IMR-90 (cell line): ENCODE measurements around the gene GNG7. TPM values are rescaled to one million over a fixed set of nuclear protein-coding genes. Genes with fewer than 3 reads are reported as not detected.

ENCODE experiments used
- ATAC-seq: fragments of 200-7000 bp; cut with Tn5 transposase; 2 replicates; pipeline ENCODE4 v1.9.1; 2020; ENCODE audit warnings: low read depth, mild to moderate bottlenecking, moderate library complexity
- BruUV-seq: library from RNA; stranded (reverse); fragments of 400-500 nt; replicated peaks from 2 replicates; lab custom pipeline; 2021; lab: Mats Ljungman, UMichigan
- CTCF ChIA-PET: fragments of 300-600 bp; formaldehyde crosslinking; extraction: SDS; loops from one replicate; lab custom pipeline; 2021; ENCODE audit warnings: antibody characterized with exemption; lab: Yijun Ruan, JAX
- POLR2A ChIA-PET: fragments of 300-600 bp; sonication (Branson Sonifier 250); formaldehyde crosslinking; loops from one replicate; lab custom pipeline; 2022; ENCODE audit warnings: antibody characterized with exemption; ENCODE audit not compliant: unreplicated experiment; lab: Charles Lee
- DNase-seq: peaks from one replicate; pipeline ENCODE4 v3.0.0; 2013
- H2AFZ ChIP-seq: replicated peaks from 2 replicates; pipeline ENCODE3; 2013; ENCODE audit warnings: low read length, mild to moderate bottlenecking; ENCODE audit not compliant: poor library complexity
- H2AK5ac ChIP-seq: 2 replicates; pipeline ENCODE4 v1.6.1; 2013; ENCODE audit warnings: low read depth, low read length, inconsistent platforms
- H2AK9ac ChIP-seq: replicated peaks from 2 replicates; pipeline ENCODE3; 2013; ENCODE audit warnings: mild to moderate bottlenecking, low read depth, low read length, moderate library complexity; ENCODE audit not compliant: poor library complexity
- H2BK120ac ChIP-seq: 2 replicates; pipeline ENCODE4 v1.6.1; 2013; ENCODE audit warnings: low read depth, low read length, inconsistent platforms
- H2BK15ac ChIP-seq: 3 replicates; pipeline ENCODE4 v1.6.1; 2013; ENCODE audit warnings: low read depth, low read length, inconsistent platforms
- H2BK20ac ChIP-seq: 2 replicates; pipeline ENCODE4 v1.6.1; 2013; ENCODE audit warnings: low read depth, mild to moderate bottlenecking, inconsistent platforms, low read length, moderate library complexity
- H2BK5ac ChIP-seq: 2 replicates; pipeline ENCODE4 v1.6.1; 2013; ENCODE audit warnings: mild to moderate bottlenecking, low read depth, low read length, inconsistent platforms; ENCODE audit not compliant: poor library complexity, severe bottlenecking
- H3K14ac ChIP-seq: replicated peaks from 2 replicates; pipeline ENCODE4 v1.6.1; 2013; ENCODE audit warnings: low read depth, low read length, inconsistent platforms
- H3K18ac ChIP-seq: 2 replicates; pipeline ENCODE4 v1.6.1; 2013; ENCODE audit warnings: low read depth, low read length, control low read depth
- H3K23ac ChIP-seq: 2 replicates; pipeline ENCODE4 v1.6.1; 2013; ENCODE audit warnings: low read depth, low read length, inconsistent platforms
- H3K27ac ChIP-seq: 2 replicates; pipeline ENCODE4 v1.5.1; 2013; ENCODE audit warnings: mild to moderate bottlenecking, control low read depth, low read length; ENCODE audit not compliant: insufficient read depth
- H3K27me3 ChIP-seq: 2 replicates; pipeline ENCODE4 v1.6.1; 2013; ENCODE audit warnings: low read length; ENCODE audit not compliant: control insufficient read depth, insufficient read depth
- H3K36me3 ChIP-seq: 2 replicates; pipeline ENCODE4 v1.6.1; 2013; ENCODE audit warnings: low read length, mixed read lengths; ENCODE audit not compliant: control insufficient read depth, insufficient read depth
- H3K4ac ChIP-seq: 2 replicates; pipeline ENCODE4 v1.6.1; 2013; ENCODE audit warnings: low read depth, low read length, inconsistent platforms
- H3K4me1 ChIP-seq: 2 replicates; pipeline ENCODE4 v1.6.1; 2013; ENCODE audit warnings: low read length, mixed read lengths; ENCODE audit not compliant: control insufficient read depth, insufficient read depth
- H3K4me2 ChIP-seq: 2 replicates; pipeline ENCODE4 v1.6.1; 2013; ENCODE audit warnings: low read depth, mild to moderate bottlenecking, control low read depth, low read length, moderate library complexity
- H3K4me3 ChIP-seq: 2 replicates; pipeline ENCODE4 v1.5.1; 2013; ENCODE audit warnings: low read depth, mild to moderate bottlenecking, control low read depth, low read length, moderate library complexity; ENCODE audit not compliant: insufficient read depth
- H3K56ac ChIP-seq: 2 replicates; pipeline ENCODE4 v1.6.1; 2013; ENCODE audit warnings: low read length, inconsistent platforms; ENCODE audit not compliant: insufficient read depth; ENCODE audit errors: extremely low read depth
- H3K79me1 ChIP-seq, 2 experiments: 2 replicates each; pipeline ENCODE4 v1.6.1; 2013; ENCODE audit warnings: low read length in 2 of 2, inconsistent platforms in 1 of 2, low read depth in 1 of 2
- H3K9ac ChIP-seq: 2 replicates; pipeline ENCODE4 v1.6.1; 2013; ENCODE audit warnings: low read depth, low read length, control low read depth
- H3K9me1 ChIP-seq: 2 replicates; pipeline ENCODE4 v1.6.1; 2013; ENCODE audit warnings: low read length, inconsistent platforms; ENCODE audit not compliant: insufficient read depth
- H3K9me3 ChIP-seq: 2 replicates; pipeline ENCODE4 v1.6.1; 2013; ENCODE audit warnings: low read length; ENCODE audit not compliant: control insufficient read depth, insufficient read depth
- H4K20me1 ChIP-seq: 2 replicates; pipeline ENCODE4 v1.6.1; 2013; ENCODE audit warnings: low read length, inconsistent platforms; ENCODE audit not compliant: insufficient read depth
- H4K5ac ChIP-seq: 2 replicates; pipeline ENCODE4 v1.6.1; 2013; ENCODE audit warnings: mild to moderate bottlenecking, low read depth, low read length, control low read depth
- H4K8ac ChIP-seq, 2 experiments: 2 replicates each; pipeline ENCODE4 v1.6.1; 2013; ENCODE audit warnings: low read depth in 2 of 2, low read length in 2 of 2, control low read depth in 1 of 2, inconsistent platforms in 1 of 2
- H4K91ac ChIP-seq: 2 replicates; pipeline ENCODE4 v1.6.1; 2013; ENCODE audit warnings: low read depth, low read length, inconsistent platforms; ENCODE audit not compliant: insufficient read depth
- BHLHE40 ChIP-seq: fragments of 150-350 bp; IDR thresholded peaks from 2 replicates; pipeline ENCODE4 v1.6.1; 2016; ENCODE audit warnings: mild to moderate bottlenecking, low read depth, low read length
- CHD1 ChIP-seq: IDR thresholded peaks from 2 replicates; pipeline ENCODE4 v1.6.1; 2012; ENCODE audit warnings: low read depth, low read length, improper control_type of control experiment
- CTCF ChIP-seq: conservative IDR thresholded peaks from 2 replicates; pipeline ENCODE4 v1.5.1; 2012; ENCODE audit warnings: mild to moderate bottlenecking, low read depth, low read length, improper control_type of control experiment
- MAFK ChIP-seq: IDR thresholded peaks from 2 replicates; pipeline ENCODE4 v1.6.1; 2012; ENCODE audit warnings: low read depth, low read length, improper control_type of control experiment
- MAZ ChIP-seq: IDR thresholded peaks from 2 replicates; pipeline ENCODE4 v1.6.1; 2012; ENCODE audit warnings: low read depth, mild to moderate bottlenecking, low read length, improper control_type of control experiment, moderate library complexity, borderline replicate concordance
- MXI1 ChIP-seq: IDR thresholded peaks from 2 replicates; pipeline ENCODE4 v1.6.1; 2012; ENCODE audit warnings: low read depth, mild to moderate bottlenecking, low read length, moderate library complexity, borderline replicate concordance
- NFE2L2 ChIP-seq: fragments of 150-350 bp; IDR thresholded peaks from 2 replicates; pipeline ENCODE4 v1.6.1; 2016; ENCODE audit warnings: low read depth, mild to moderate bottlenecking, low read length
- RAD21 ChIP-seq: IDR thresholded peaks from 2 replicates; pipeline ENCODE4 v1.6.1; 2012; ENCODE audit warnings: low read length, improper control_type of control experiment
- RFX5 ChIP-seq: IDR thresholded peaks from 2 replicates; pipeline ENCODE4 v1.8.0; 2012; ENCODE audit warnings: low read depth, mild to moderate bottlenecking, low read length, moderate library complexity
- WGBS, 2 experiments: methylation state at CpG; one replicate each; pipeline versions ENCODE4 v1.1.5 to v1.1.7; 2013; ENCODE audit warnings: missing lambda C conversion rate in 2 of 2; ENCODE audit not compliant: insufficient read length in 1 of 2; ENCODE audit errors: extremely low coverage in 2 of 2; 5-methylcytosine and 5-hydroxymethylcytosine counted together
- dilution Hi-C: fragments of 300-500 bp; cut with HindIII; formaldehyde crosslinking; loops from one replicate; pipeline ENCODE4 v1.14.3; 2018; ENCODE audit warnings: low sequenced_read_pairs; ENCODE audit not compliant: unreplicated experiment
- in situ Hi-C: fragments of 300-500 bp; cut with MboI; formaldehyde crosslinking; loops from 3 replicates; pipeline ENCODE4 v1.14.3; 2019; ENCODE audit warnings: low sequenced_read_pairs, inconsistent platforms, mixed read lengths
- intact Hi-C: fragments of 100-400 bp; cut with micrococcal nuclease; formaldehyde crosslinking; loops from 2 replicates; pipeline ENCODE4 v1.10.0; 2022
- polyA plus RNA-seq, 3 experiments: library from polyadenylated mRNA; depleted of rRNA; stranded (reverse); fragments of >200 nt; gene quantifications; 2 replicates each; pipeline ENCODE4 v1.2.3, GENCODE V29; 2012; ENCODE audit warnings: low replicate concordance in 1 of 3
- total RNA-seq: library from RNA; depleted of rRNA; stranded (reverse); fragments of >200 nt; gene quantifications from 2 replicates; pipeline ENCODE4 v1.2.3, GENCODE V29; 2012
- TF ChIP-seq, protein P1 (sequence below): fragments of 150-350 bp; IDR thresholded peaks from 2 replicates; pipeline ENCODE4 v1.6.1; 2017; ENCODE audit warnings: mild to moderate bottlenecking, antibody characterized with exemption, low read length, low read depth

The GNG7 gene
- total and polyA plus RNA-seq, 2 of the 4 experiments (the other 2 are of a cell fraction), result under 0.01 to 0.21 TPM

DNA sequence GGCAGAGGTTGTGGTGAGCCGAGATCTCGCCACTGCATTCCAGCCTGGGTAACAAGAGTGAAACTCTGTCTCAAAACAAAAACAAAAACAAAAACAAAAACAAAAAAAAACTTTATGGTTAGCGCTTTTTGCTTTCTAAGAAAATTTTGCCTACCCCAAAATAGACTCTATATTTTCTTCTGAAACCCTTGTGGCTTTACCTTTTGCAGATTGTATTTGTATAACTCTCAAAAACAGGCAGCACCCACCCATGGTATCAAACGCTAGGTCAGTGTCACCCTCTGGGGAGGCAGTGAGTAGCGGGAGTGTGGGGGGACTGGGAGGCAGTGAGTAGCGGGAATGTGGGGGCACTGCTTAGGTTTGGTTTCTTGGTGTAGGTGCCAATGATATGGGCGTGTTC lies 44.9 kb upstream of the GNG7 start:
- 53% methylated on average over 3 of the region's 7 CpGs; no CpG with 5 or more reads in 1 of the 2 experiments for WGBS, 2 experiments
- no peak for ATAC-seq

More for the DNA sequence above, 44.9 kb upstream of the GNG7 start:
- no peaks in the 10 kb centered on the region for H3K36me3 ChIP-seq
- H2AFZ ChIP-seq, result no peak overlapping the region
- in situ Hi-C loops (loop anchor here (5.0 kb wide), 1 partner anchor 100 kb away; no protein-coding TSS in a partner anchor), dilution Hi-C loops (no loop called here), intact Hi-C loops (loop anchor here (10.0 kb wide), 1 partner anchor 273 kb away; the partner anchor contains the start of gene GADD45B)
- no peak overlapping the region for H4K91ac ChIP-seq
- no peak overlapping the region for H3K23ac ChIP-seq
- no peaks in the 10 kb centered on the region for H3K9me1 ChIP-seq
- no peaks in the 10 kb centered on the region for H4K20me1 ChIP-seq
- no peak overlapping the region for H3K9ac ChIP-seq
- no peak overlapping the region for H2BK20ac ChIP-seq
- no peak overlapping the region for H2BK15ac ChIP-seq
- H3K27me3 ChIP-seq, result peaks cover 1% of the 10 kb centered on the region; the same call in 1 of the 2 replicates
- H3K18ac ChIP-seq, result no peak overlapping the region
- no peak overlapping the region for H3K27ac ChIP-seq
- no peak overlapping the region for H3K56ac ChIP-seq
- H3K4me2 ChIP-seq, result no peak overlapping the region
- H3K4me3 ChIP-seq, result no peak overlapping the region
- ChIA-PET CTCF (interaction anchor here (3.2 kb wide), 1 partner anchor 99 kb away, joined by 28 read pairs; no protein-coding TSS in a partner anchor), POLR2A (no interaction called here)
- H2BK120ac ChIP-seq, result no peak overlapping the region
- no TSS peak for BruUV-seq
- no peak overlapping the region for H2BK5ac ChIP-seq
- H3K4me1 ChIP-seq, result no peaks in the 10 kb centered on the region
- no peak overlapping the region for H4K5ac ChIP-seq
- H3K79me1 ChIP-seq, result no peaks in the 10 kb centered on the region
- TF ChIP-seq, protein P1, sequence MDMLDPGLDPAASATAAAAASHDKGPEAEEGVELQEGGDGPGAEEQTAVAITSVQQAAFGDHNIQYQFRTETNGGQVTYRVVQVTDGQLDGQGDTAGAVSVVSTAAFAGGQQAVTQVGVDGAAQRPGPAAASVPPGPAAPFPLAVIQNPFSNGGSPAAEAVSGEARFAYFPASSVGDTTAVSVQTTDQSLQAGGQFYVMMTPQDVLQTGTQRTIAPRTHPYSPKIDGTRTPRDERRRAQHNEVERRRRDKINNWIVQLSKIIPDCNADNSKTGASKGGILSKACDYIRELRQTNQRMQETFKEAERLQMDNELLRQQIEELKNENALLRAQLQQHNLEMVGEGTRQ, result no peak
- TF ChIP-seq RAD21, result no peak
- TF ChIP-seq MXI1, result no peak
- TF ChIP-seq CTCF, result no peak
- TF ChIP-seq MAZ, result no peak
- TF ChIP-seq RFX5, result no peak
- TF ChIP-seq CHD1, result no peak
- TF ChIP-seq BHLHE40, result no peak
- no peak for TF ChIP-seq MAFK
- no peak for TF ChIP-seq NFE2L2
- H2AK9ac ChIP-seq, result no peak overlapping the region
- no peak overlapping the region for H3K4ac ChIP-seq
- H2AK5ac ChIP-seq, result no peak overlapping the region
- no peak for DNase-seq
- no peak overlapping the region for H4K8ac ChIP-seq
- H3K14ac ChIP-seq, result no peak overlapping the region
- H3K9me3 ChIP-seq, result no peaks in the 10 kb centered on the region
